Endothelial cell of umbilical vein (primary cell): Measurements from ENCODE around the gene KLK5.

Experiments
- EZH2 ChIP-seq: IDR thresholded peaks from 2 replicates; pipeline ENCODE4 v1.6.1; 2012; ENCODE audit warnings: borderline replicate concordance, low read depth, mild to moderate bottlenecking, moderate library complexity, low read length, inconsistent platforms; ENCODE audit not compliant: severe bottlenecking
- FOS ChIP-seq: IDR thresholded peaks from 2 replicates; pipeline ENCODE4 v1.6.1; 2011; ENCODE audit warnings: mild to moderate bottlenecking, low read length, moderate library complexity, borderline replicate concordance; ENCODE audit not compliant: insufficient read depth
- GATA2 ChIP-seq: IDR thresholded peaks from 2 replicates; pipeline ENCODE4 v1.7.0; 2011; ENCODE audit warnings: low read depth, mild to moderate bottlenecking, moderate library complexity, mixed read lengths, low read length; ENCODE audit not compliant: insufficient read length, insufficient read depth
- JUN ChIP-seq: IDR thresholded peaks from 2 replicates; pipeline ENCODE4 v1.6.1; 2011; ENCODE audit warnings: borderline replicate concordance, low read depth; ENCODE audit not compliant: insufficient read length, insufficient read depth
- MYC ChIP-seq: IDR thresholded peaks from one replicate; pipeline ENCODE4 v1.6.1; 2011; ENCODE audit warnings: mild to moderate bottlenecking, low read depth, low read length
- POLR2A ChIP-seq: IDR thresholded peaks from 2 replicates; pipeline ENCODE4 v1.6.1; 2012; ENCODE audit warnings: low read depth, mild to moderate bottlenecking, control low read depth, low read length
- POLR2AphosphoS5 ChIP-seq: IDR thresholded peaks from 2 replicates; pipeline ENCODE4 v1.6.1; 2012; ENCODE audit warnings: low read depth, mild to moderate bottlenecking, control low read depth, low read length, moderate library complexity; ENCODE audit not compliant: insufficient read depth
- TF ChIP-seq, protein P1 (sequence below), 2 donors: IDR thresholded peaks; 1 replicate in 1 of 2; 2 replicates in 1 of 2; pipeline ENCODE4 v1.5.1; 2011; ENCODE audit warnings: low read length in 2 of 2, mild to moderate bottlenecking in 2 of 2, moderate library complexity in 2 of 2, control low read depth in 1 of 2, inconsistent platforms in 1 of 2, low read depth in 1 of 2; ENCODE audit not compliant: insufficient read depth in 1 of 2; ENCODE audit errors: extremely low read depth in 1 of 2
- TF ChIP-seq, protein P2 (sequence below): IDR thresholded peaks from 2 replicates; pipeline ENCODE4 v1.6.1; 2011; ENCODE audit not compliant: insufficient read depth, insufficient read length

DNA sequence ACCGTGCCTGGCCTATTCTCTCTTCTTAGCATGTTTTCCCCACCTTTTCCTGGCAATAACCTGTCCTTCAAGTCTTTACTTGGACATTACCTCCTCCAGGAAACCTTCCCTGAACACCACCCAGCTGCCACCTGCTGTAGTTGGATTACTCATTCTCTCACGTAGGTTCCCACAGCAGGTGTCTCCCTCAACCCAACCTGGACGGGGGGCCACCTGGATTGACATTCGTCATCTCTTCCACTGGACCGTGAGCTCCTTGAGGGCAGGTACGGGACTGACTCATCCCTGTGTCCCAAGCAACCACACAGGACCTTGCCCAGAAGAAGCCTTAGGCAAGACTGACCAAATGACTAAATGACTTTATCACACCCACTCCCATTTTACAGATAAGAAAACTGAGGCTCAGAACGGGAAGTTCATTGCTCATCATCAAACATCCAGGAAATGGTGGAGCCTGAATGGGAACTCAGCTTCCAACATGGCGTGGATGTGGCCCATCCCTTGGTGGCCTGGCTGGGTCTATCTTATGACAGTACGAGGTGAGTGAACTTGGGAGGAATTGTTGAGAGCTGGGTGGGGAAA lies 20.0 kb upstream of the KLK5 start:
- TF ChIP-seq, protein P1, sequence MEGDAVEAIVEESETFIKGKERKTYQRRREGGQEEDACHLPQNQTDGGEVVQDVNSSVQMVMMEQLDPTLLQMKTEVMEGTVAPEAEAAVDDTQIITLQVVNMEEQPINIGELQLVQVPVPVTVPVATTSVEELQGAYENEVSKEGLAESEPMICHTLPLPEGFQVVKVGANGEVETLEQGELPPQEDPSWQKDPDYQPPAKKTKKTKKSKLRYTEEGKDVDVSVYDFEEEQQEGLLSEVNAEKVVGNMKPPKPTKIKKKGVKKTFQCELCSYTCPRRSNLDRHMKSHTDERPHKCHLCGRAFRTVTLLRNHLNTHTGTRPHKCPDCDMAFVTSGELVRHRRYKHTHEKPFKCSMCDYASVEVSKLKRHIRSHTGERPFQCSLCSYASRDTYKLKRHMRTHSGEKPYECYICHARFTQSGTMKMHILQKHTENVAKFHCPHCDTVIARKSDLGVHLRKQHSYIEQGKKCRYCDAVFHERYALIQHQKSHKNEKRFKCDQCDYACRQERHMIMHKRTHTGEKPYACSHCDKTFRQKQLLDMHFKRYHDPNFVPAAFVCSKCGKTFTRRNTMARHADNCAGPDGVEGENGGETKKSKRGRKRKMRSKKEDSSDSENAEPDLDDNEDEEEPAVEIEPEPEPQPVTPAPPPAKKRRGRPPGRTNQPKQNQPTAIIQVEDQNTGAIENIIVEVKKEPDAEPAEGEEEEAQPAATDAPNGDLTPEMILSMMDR (IDR thresholded peaks at IDR 0.05; ENCODE audit: extremely low read depth in 1 of 2, insufficient read depth in 1 of 2, low read depth in 1 of 2, low read length in 2 of 2), result no peak
- TF ChIP-seq EZH2 (no peak), POLR2AphosphoS5 (no peak), POLR2A (no peak), JUN (no peak), GATA2 (no peak), FOS (no peak), MYC (no peak)
- TF ChIP-seq, protein P2, sequence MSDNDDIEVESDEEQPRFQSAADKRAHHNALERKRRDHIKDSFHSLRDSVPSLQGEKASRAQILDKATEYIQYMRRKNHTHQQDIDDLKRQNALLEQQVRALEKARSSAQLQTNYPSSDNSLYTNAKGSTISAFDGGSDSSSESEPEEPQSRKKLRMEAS, result no peak
